Parathyroid adenoma (tissue), 2 donors: ENCODE measurements around the gene GRIK1.

Experiments
- H2AFZ ChIP-seq: fragments of 300-600 bp; sonication (generic); one replicate; pipeline ENCODE4 v1.7.0; 2017; ENCODE audit warnings: antibody characterized with exemption, mild to moderate bottlenecking
- H3K27ac ChIP-seq: fragments of 300-600 bp; sonication (generic); one replicate; pipeline ENCODE4 v1.7.0; 2017
- H3K27me3 ChIP-seq: fragments of 300-600 bp; sonication (generic); one replicate; pipeline ENCODE4 v1.7.0; 2017; ENCODE audit warnings: low read length; ENCODE audit not compliant: control insufficient read depth, insufficient read depth
- H3K36me3 ChIP-seq: fragments of 300-600 bp; sonication (generic); one replicate; pipeline ENCODE4 v1.7.0; 2017; ENCODE audit warnings: low read length; ENCODE audit not compliant: control insufficient read depth, insufficient read depth
- H3K4me1 ChIP-seq: fragments of 300-600 bp; sonication (generic); one replicate; pipeline ENCODE4 v1.7.0; 2017; ENCODE audit warnings: control low read depth
- H3K4me2 ChIP-seq: fragments of 300-600 bp; sonication (generic); one replicate; pipeline ENCODE4 v1.7.0; 2017; ENCODE audit warnings: low read length
- H3K4me3 ChIP-seq: fragments of 300-600 bp; sonication (generic); one replicate; pipeline ENCODE4 v1.7.0; 2017; ENCODE audit warnings: low read depth, low read length
- H3K79me2 ChIP-seq: fragments of 300-600 bp; sonication (generic); one replicate; pipeline ENCODE4 v1.7.0; 2017; ENCODE audit warnings: control low read depth
- H3K9ac ChIP-seq: fragments of 300-600 bp; sonication (generic); one replicate; pipeline ENCODE4 v1.7.0; 2017; ENCODE audit warnings: mild to moderate bottlenecking
- H3K9me3 ChIP-seq: fragments of 300-600 bp; sonication (generic); one replicate; pipeline ENCODE4 v1.7.0; 2017; ENCODE audit warnings: low read length; ENCODE audit not compliant: control insufficient read depth
- TF ChIP-seq, protein P1 (sequence below): fragments of 300-600 bp; sonication (generic); IDR thresholded peaks from one replicate; pipeline ENCODE4 v1.7.0; 2017; ENCODE audit warnings: antibody characterized with exemption, mild to moderate bottlenecking
- donor health status: primary hyperparathyroidism.

The GRIK1 gene

GRCh38 chr21:29557931-29558725 lies 381.7 kb downstream of the GRIK1 start:
- Histone ChIP-seq H3K9ac (no peak overlapping the region), H3K4me1 (no peaks in the 10 kb centered on the region), H3K9me3 (no peaks in the 10 kb centered on the region), H3K27ac (no peak overlapping the region), H3K79me2 (no peaks in the 10 kb centered on the region), H3K4me3 (no peak overlapping the region), H2AFZ (no peak overlapping the region), H3K4me2 (no peak overlapping the region), H3K36me3 (no peaks in the 10 kb centered on the region), H3K27me3 (no peaks in the 10 kb centered on the region)
- TF ChIP-seq, protein P1, sequence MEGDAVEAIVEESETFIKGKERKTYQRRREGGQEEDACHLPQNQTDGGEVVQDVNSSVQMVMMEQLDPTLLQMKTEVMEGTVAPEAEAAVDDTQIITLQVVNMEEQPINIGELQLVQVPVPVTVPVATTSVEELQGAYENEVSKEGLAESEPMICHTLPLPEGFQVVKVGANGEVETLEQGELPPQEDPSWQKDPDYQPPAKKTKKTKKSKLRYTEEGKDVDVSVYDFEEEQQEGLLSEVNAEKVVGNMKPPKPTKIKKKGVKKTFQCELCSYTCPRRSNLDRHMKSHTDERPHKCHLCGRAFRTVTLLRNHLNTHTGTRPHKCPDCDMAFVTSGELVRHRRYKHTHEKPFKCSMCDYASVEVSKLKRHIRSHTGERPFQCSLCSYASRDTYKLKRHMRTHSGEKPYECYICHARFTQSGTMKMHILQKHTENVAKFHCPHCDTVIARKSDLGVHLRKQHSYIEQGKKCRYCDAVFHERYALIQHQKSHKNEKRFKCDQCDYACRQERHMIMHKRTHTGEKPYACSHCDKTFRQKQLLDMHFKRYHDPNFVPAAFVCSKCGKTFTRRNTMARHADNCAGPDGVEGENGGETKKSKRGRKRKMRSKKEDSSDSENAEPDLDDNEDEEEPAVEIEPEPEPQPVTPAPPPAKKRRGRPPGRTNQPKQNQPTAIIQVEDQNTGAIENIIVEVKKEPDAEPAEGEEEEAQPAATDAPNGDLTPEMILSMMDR = no peak

DNA sequence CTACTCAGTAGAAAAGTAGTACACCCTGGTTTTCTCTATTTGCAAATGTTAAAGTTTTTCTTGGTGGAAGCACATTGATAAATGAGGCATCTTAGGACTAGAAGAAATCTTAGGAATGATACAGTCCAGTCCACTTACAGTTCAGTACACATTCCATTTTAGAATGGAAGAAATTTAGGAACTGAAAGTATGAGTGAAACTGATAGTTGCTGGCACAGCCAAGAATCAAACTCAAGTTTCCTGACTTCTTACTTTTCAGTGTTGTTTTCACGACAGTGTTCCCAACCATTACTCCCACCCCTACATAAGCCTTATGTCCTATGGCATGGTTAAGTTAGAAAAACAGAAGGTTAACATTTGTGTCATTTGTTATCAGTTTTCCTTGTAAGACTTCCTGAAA lies 382.6 kb downstream of the GRIK1 start:
- Histone ChIP-seq H3K4me1 (no peaks in the 10 kb centered on the region), H3K9ac (no peak overlapping the region), H2AFZ (no peak overlapping the region), H3K36me3 (no peaks in the 10 kb centered on the region), H3K9me3 (no peaks in the 10 kb centered on the region), H3K79me2 (no peaks in the 10 kb centered on the region), H3K4me3 (no peak overlapping the region), H3K4me2 (no peak overlapping the region), H3K27ac (no peak overlapping the region), H3K27me3 (no peaks in the 10 kb centered on the region)
- TF ChIP-seq, protein P1 = no peak

- Histone ChIP-seq H2AFZ (no peak overlapping the region), H3K9me3 (no peaks in the 10 kb centered on the region), H3K4me2 (no peak overlapping the region), H3K36me3 (no peaks in the 10 kb centered on the region), H3K4me3 (no peak overlapping the region), H3K4me1 (no peaks in the 10 kb centered on the region), H3K79me2 (no peaks in the 10 kb centered on the region), H3K27me3 (no peaks in the 10 kb centered on the region), H3K27ac (no peak overlapping the region), H3K9ac (no peak overlapping the region)
- TF ChIP-seq, protein P1 = no peak
Measured at GRCh38 chr21:29555601-29556000, 384.2 kb downstream of the GRIK1 start.

- no peaks in the 10 kb centered on the region for H3K36me3 ChIP-seq
- H2AFZ ChIP-seq = no peak overlapping the region
- no peaks in the 10 kb centered on the region for H3K79me2 ChIP-seq
- H3K27me3 ChIP-seq = no peaks in the 10 kb centered on the region
- H3K27ac ChIP-seq = no peak overlapping the region
- no peak overlapping the region for H3K4me3 ChIP-seq
- no peaks in the 10 kb centered on the region for H3K4me1 ChIP-seq
- TF ChIP-seq, protein P1 = no peak
- no peaks in the 10 kb centered on the region for H3K9me3 ChIP-seq
- H3K4me2 ChIP-seq = no peak overlapping the region
- H3K9ac ChIP-seq = no peak overlapping the region
Measured at GRCh38 chr21:29550205-29550604, 389.6 kb downstream of the GRIK1 start.

DNA sequence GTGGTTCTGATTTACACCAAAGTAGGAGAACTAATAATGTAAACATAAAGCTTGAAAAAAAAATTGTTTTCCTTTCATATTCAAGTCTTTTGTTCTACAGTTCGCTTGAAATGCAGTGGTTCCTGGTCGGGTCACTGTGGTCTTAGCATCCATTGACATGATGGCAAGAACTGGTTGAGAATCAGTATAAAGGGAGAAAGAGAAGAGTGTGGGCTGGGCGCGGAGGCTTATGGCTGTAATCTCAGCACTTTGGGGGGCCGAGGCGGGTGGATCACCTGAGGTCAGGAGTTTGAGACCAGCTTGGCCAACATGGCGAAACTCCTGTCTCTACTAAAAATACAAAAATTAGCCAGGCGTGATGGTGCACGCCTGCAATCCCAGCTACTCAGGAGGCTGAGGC lies 390.2 kb downstream of the GRIK1 start:
- Histone ChIP-seq H3K4me1 (no peaks in the 10 kb centered on the region), H2AFZ (no peak overlapping the region), H3K36me3 (no peaks in the 10 kb centered on the region), H3K9ac (no peak overlapping the region), H3K4me2 (no peak overlapping the region), H3K4me3 (no peak overlapping the region), H3K27ac (no peak overlapping the region), H3K27me3 (no peaks in the 10 kb centered on the region), H3K79me2 (no peaks in the 10 kb centered on the region), H3K9me3 (no peaks in the 10 kb centered on the region)
- TF ChIP-seq, protein P1 = no peak
